ENCODE measurements around the gene RAB34. TPM values are rescaled to one million over a fixed set of nuclear protein-coding genes. Genes with fewer than 3 reads are reported as not detected.

RAB34 gene
- total and polyA plus RNA-seq, 2 donors (not counting 3 experiments of a cell fraction or from before 2014, with no cell fraction given), result 62.3 to 113 TPM

DNA sequence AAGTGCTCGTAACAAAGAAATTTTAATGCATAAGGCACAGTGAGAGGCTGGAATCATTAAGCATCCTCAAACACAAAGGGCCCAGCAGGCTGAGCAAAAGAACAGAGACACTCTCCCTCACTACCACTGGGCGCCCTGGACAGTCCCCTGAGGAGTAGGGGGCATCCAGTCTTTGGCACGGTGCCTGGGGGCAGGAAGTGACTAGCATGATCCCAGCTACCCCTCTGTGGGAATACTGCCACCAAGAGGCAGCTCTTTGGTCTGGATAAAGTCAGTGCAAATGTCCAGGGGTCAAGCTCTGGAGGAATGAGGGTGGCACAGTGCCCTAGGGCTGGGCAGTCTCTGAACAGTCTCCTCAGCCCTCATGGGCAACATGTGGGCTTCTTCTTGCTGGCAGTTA lies 3.4 kb downstream of the RAB34 start:
- intact Hi-C loops (cut with micrococcal nuclease), result loop anchor here (5.0 kb wide), 1 partner anchor 52 kb away; the partner anchor contains the start of genes SDF2 and SUPT6H
- Histone ChIP-seq H3K36me3 (ENCODE audit: control insufficient read depth in 2 of 2, extremely low read depth in 1 of 2, insufficient read depth in 2 of 2, low read length in 2 of 2) (peaks cover 0 to 11% of the 10 kb centered on the region in 2 experiments), H3K27ac (ENCODE audit: insufficient read depth, low read depth, low read length) (no peak overlapping the region), H3K4me3 (replicated peaks in 1 of 3; ENCODE audit: insufficient read depth in 1 of 3, low read depth in 1 of 3, low read length in 3 of 3) (no peak overlapping the region), H2AFZ (ENCODE audit: low read depth, low read length) (no peak overlapping the region), H3K9me3 (replicated peaks; ENCODE audit: control insufficient read depth, insufficient read depth, low read length) (no peaks in the 10 kb centered on the region), H3K4me2 (ENCODE audit: insufficient read depth, low read length) (no peak overlapping the region), H3K9me1 (replicated peaks; ENCODE audit: control insufficient read depth, extremely low read depth, insufficient read depth, low read length) (no peaks in the 10 kb centered on the region), H3K27me3 (ENCODE audit: control insufficient read depth in 2 of 2, insufficient read depth in 2 of 2, low read length in 2 of 2) (no peaks in the 10 kb centered on the region), H4K20me1 (replicated peaks; ENCODE audit: control insufficient read depth, extremely low read depth, insufficient read depth, low read length) (no peaks in the 10 kb centered on the region), H3K79me2 (ENCODE audit: control insufficient read depth, insufficient read depth, low read length) (peaks cover 6% of the 10 kb centered on the region), H3K9ac (replicated peaks; ENCODE audit: extremely low read depth, insufficient read depth, low read length) (no peak overlapping the region), H3K4me1 (ENCODE audit: control insufficient read depth, extremely low read depth, insufficient read depth, low read length) (peaks cover 24% of the 10 kb centered on the region)
- no TSS peak for BruUV-seq (replicated peaks)
- no peak for TF ChIP-seq POLR2A (IDR thresholded peaks at IDR 0.05; ENCODE audit: low read depth, low read length)
- TF ChIP-seq, protein P1, sequence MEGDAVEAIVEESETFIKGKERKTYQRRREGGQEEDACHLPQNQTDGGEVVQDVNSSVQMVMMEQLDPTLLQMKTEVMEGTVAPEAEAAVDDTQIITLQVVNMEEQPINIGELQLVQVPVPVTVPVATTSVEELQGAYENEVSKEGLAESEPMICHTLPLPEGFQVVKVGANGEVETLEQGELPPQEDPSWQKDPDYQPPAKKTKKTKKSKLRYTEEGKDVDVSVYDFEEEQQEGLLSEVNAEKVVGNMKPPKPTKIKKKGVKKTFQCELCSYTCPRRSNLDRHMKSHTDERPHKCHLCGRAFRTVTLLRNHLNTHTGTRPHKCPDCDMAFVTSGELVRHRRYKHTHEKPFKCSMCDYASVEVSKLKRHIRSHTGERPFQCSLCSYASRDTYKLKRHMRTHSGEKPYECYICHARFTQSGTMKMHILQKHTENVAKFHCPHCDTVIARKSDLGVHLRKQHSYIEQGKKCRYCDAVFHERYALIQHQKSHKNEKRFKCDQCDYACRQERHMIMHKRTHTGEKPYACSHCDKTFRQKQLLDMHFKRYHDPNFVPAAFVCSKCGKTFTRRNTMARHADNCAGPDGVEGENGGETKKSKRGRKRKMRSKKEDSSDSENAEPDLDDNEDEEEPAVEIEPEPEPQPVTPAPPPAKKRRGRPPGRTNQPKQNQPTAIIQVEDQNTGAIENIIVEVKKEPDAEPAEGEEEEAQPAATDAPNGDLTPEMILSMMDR (IDR thresholded peaks at IDR 0.05; ENCODE audit: extremely low read depth in 1 of 2, insufficient read depth in 1 of 2, low read depth in 1 of 2, low read length in 2 of 2), result no peak
- no peak for TF ChIP-seq EZH2 (IDR thresholded peaks at IDR 0.05; ENCODE audit: borderline replicate concordance, low read depth, low read length, severe bottlenecking)
- TF ChIP-seq GATA2 (IDR thresholded peaks at IDR 0.05; ENCODE audit: insufficient read depth, insufficient read length, low read depth, low read length), result no peak
- no peak for TF ChIP-seq MYC (IDR thresholded peaks at IDR 0.05; ENCODE audit: low read depth, low read length)
- no peak for TF ChIP-seq JUN (IDR thresholded peaks at IDR 0.05; ENCODE audit: borderline replicate concordance, insufficient read depth, insufficient read length, low read depth)
- TF ChIP-seq POLR2AphosphoS5 (IDR thresholded peaks at IDR 0.05; ENCODE audit: insufficient read depth, low read depth, low read length), result no peak
- TF ChIP-seq, protein P2, sequence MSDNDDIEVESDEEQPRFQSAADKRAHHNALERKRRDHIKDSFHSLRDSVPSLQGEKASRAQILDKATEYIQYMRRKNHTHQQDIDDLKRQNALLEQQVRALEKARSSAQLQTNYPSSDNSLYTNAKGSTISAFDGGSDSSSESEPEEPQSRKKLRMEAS (IDR thresholded peaks at IDR 0.05; ENCODE audit: insufficient read depth, insufficient read length), result no peak
- TF ChIP-seq FOS (IDR thresholded peaks at IDR 0.05; ENCODE audit: borderline replicate concordance, insufficient read depth, low read length), result no peak
- ChIA-PET POLR2A (no interaction called here), CTCF (interaction anchor here (5.2 kb wide), 1 partner anchor 12 kb away, joined by 21 read pairs; the partner anchor contains the start of gene TLCD1)
- FAIRE-seq (no peak), DNase-seq (ENCODE audit: low read depth, low spot score) (no peak)
- dilution Hi-C loops (cut with MboI; ENCODE audit: extremely low pct_ligation_motif_present, low sequenced_read_pairs), result no loop called here

Measured in endothelial cell of umbilical vein (primary cell).